ENCODE measurements around the gene CDKN2AIPNL.

Gene CDKN2AIPNL

DNA sequence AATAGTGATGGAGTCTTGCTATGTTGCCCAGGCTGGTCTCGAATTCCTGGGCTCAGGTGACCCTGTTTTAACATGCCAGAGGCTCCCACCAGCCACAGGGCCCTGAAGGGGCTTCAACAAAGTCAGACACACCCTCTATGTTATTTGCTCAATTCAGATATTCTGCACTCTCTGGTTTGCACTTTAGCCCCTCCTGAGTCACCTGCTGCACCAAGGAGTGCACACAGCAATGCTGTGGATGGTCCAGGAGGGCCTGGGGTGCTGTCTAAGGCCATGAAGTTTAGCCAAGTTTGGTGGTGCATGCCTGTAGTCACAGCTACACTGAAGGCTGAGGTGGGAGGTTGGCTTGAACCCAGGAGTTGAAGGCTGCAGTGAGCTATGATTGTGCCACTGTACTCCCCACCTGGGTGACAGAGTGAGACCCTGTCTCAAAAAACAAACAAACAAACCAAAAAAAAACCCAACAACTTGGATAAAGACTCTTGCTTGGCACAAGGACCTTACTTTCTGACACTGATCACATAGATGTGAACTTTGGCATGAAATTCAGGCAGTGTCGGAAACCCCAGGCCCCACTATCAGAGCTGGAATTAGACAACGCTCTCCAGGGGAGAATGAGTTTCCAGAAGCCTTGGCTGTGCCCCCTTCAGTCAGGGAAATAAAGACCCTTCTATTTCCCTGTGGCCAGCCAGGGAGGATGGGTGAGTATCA, 39.7 kb upstream of the CDKN2AIPNL start:
- Histone ChIP-seq H3K27ac (ENCODE audit: low read depth, low read length) (no peak overlapping the region), H3K9ac (ENCODE audit: low read length) (no peak overlapping the region), H3K9me3 (ENCODE audit: control insufficient read depth, insufficient read depth, low read depth, low read length) (no peaks in the 10 kb centered on the region), H3K27me3 (ENCODE audit: control insufficient read depth, insufficient read depth, low read length) (no peaks in the 10 kb centered on the region), H3K4me1 (ENCODE audit: control insufficient read depth, insufficient read depth, low read length) (peaks cover 17% of the 10 kb centered on the region), H3K36me3 (ENCODE audit: control insufficient read depth, insufficient read depth, low read length) (no peaks in the 10 kb centered on the region), H3K4me3 (ENCODE audit: low read depth, low read length) (no peak overlapping the region)

DNA sequence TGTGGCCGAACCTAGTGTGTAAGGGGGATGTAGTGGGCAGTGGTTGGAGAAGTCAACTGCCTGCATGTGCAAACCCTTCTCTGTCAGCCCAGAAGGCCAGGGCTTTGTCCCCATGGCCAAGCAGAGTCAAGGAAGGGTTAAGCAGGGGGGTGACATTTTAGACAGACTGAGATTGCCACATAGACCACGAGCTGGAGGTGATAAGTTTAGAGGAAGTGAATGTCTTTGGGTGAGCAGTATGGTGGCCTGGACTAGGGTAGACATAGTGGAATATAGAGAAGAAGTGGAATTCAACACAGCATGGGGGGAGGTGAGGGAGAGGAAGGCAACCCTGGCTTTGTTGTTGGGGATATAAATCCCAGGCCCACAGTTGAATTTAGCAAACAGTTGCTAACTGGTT, 38.7 kb upstream of the CDKN2AIPNL start:
- Histone ChIP-seq H3K27me3 (ENCODE audit: control insufficient read depth, insufficient read depth, low read length) (no peaks in the 10 kb centered on the region), H3K9me3 (ENCODE audit: control insufficient read depth, insufficient read depth, low read depth, low read length) (no peaks in the 10 kb centered on the region), H3K9ac (ENCODE audit: low read length) (no peak overlapping the region), H3K4me3 (ENCODE audit: low read depth, low read length) (no peak overlapping the region), H3K4me1 (ENCODE audit: control insufficient read depth, insufficient read depth, low read length) (peaks cover 18% of the 10 kb centered on the region), H3K27ac (ENCODE audit: low read depth, low read length) (no peak overlapping the region), H3K36me3 (ENCODE audit: control insufficient read depth, insufficient read depth, low read length) (no peaks in the 10 kb centered on the region)

DNA sequence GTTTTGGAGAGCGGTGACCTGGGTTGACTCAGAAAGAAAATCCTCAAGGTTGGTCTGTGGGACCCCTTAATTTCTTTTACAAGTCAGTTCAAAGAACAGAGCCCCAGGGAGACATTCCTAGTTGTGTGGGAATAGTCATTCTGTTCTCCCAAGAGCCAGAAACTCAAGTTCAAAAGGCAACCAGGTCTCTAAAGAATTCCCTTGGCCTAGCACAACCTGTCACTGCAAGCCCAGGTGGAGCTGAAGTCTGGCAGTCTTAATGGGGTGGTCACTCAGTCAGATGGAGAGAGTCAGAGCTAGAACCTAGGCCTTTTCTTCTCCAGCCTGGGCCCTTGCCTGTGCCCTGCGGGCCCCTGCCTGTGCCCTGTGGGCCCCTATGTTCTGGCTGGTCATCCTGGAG, 37.5 kb upstream of the CDKN2AIPNL start:
- H3K27ac ChIP-seq (ENCODE audit: low read depth, low read length), result no peak overlapping the region
- H3K27me3 ChIP-seq (ENCODE audit: control insufficient read depth, insufficient read depth, low read length), result no peaks in the 10 kb centered on the region
- H3K9me3 ChIP-seq (ENCODE audit: control insufficient read depth, insufficient read depth, low read depth, low read length), result no peaks in the 10 kb centered on the region
- no peak overlapping the region for H3K9ac ChIP-seq (ENCODE audit: low read length)
- H3K36me3 ChIP-seq (ENCODE audit: control insufficient read depth, insufficient read depth, low read length), result no peaks in the 10 kb centered on the region
- H3K4me3 ChIP-seq (ENCODE audit: low read depth, low read length), result no peak overlapping the region
- peaks cover 18% of the 10 kb centered on the region for H3K4me1 ChIP-seq (ENCODE audit: control insufficient read depth, insufficient read depth, low read length)

DNA sequence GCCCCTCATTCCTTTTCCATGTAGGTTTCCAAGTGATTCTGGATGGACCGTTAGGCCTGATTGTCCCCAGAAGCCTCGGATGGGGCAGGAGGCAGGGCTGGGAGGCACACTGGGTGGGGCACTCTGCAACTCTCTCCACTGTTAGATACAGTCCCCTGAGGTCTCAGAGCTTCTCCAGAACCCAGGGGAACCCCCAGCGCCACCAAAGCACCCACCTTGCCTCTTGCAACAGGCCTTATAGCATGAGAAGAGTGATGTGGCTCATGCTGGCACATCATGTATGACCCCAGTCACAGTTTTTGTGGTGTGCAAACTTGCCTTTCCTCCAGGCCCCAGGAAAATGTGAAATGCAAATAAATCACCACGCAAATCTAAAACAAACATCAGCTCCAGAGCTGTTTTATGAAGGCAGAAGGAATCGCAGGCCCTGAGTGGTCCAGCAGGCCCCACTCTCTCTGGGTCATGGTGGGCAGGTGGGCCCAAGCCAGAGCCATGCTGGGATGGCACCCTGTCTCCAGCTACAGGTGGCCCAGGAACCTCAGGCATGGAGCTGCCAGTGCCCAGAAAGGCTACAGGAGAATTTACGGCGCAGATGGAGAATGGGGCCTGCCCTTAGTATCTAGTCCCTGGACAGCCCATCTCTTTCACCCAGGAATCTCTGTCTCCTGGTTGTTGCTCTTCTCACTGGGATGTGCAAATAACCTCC, 36.3 kb upstream of the CDKN2AIPNL start:
- Histone ChIP-seq H3K4me3 (ENCODE audit: low read depth, low read length) (no peak overlapping the region), H3K27ac (ENCODE audit: low read depth, low read length) (no peak overlapping the region), H3K4me1 (ENCODE audit: control insufficient read depth, insufficient read depth, low read length) (peaks cover 18% of the 10 kb centered on the region), H3K27me3 (ENCODE audit: control insufficient read depth, insufficient read depth, low read length) (no peaks in the 10 kb centered on the region), H3K9me3 (ENCODE audit: control insufficient read depth, insufficient read depth, low read depth, low read length) (no peaks in the 10 kb centered on the region), H3K9ac (ENCODE audit: low read length) (no peak overlapping the region), H3K36me3 (ENCODE audit: control insufficient read depth, insufficient read depth, low read length) (no peaks in the 10 kb centered on the region)

DNA sequence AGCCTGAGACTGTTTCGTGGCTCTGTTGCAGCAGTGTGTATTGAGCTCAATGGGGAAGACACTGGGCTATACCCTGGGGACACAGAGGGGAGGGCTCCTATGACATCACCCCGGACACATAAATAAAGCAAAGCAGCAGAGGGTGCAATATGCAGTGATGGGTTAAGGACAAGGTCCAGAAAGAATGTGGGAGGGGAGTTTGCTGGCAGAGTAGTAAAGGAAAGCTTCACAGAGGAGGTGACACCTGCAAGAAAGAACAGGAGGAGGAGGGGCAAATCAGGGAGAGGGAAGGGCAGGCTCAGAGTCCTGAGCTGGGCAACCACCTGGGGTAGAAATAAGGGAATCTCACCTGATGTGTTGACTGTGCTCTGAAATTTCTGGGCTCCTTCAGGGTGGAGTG, 35.3 kb upstream of the CDKN2AIPNL start:
- H3K4me1 ChIP-seq (ENCODE audit: control insufficient read depth, insufficient read depth, low read length), result peaks cover 16% of the 10 kb centered on the region
- no peak overlapping the region for H3K9ac ChIP-seq (ENCODE audit: low read length)
- H3K27me3 ChIP-seq (ENCODE audit: control insufficient read depth, insufficient read depth, low read length), result no peaks in the 10 kb centered on the region
- H3K36me3 ChIP-seq (ENCODE audit: control insufficient read depth, insufficient read depth, low read length), result no peaks in the 10 kb centered on the region
- no peak overlapping the region for H3K27ac ChIP-seq (ENCODE audit: low read depth, low read length)
- H3K9me3 ChIP-seq (ENCODE audit: control insufficient read depth, insufficient read depth, low read depth, low read length), result no peaks in the 10 kb centered on the region
- no peak overlapping the region for H3K4me3 ChIP-seq (ENCODE audit: low read depth, low read length)

DNA sequence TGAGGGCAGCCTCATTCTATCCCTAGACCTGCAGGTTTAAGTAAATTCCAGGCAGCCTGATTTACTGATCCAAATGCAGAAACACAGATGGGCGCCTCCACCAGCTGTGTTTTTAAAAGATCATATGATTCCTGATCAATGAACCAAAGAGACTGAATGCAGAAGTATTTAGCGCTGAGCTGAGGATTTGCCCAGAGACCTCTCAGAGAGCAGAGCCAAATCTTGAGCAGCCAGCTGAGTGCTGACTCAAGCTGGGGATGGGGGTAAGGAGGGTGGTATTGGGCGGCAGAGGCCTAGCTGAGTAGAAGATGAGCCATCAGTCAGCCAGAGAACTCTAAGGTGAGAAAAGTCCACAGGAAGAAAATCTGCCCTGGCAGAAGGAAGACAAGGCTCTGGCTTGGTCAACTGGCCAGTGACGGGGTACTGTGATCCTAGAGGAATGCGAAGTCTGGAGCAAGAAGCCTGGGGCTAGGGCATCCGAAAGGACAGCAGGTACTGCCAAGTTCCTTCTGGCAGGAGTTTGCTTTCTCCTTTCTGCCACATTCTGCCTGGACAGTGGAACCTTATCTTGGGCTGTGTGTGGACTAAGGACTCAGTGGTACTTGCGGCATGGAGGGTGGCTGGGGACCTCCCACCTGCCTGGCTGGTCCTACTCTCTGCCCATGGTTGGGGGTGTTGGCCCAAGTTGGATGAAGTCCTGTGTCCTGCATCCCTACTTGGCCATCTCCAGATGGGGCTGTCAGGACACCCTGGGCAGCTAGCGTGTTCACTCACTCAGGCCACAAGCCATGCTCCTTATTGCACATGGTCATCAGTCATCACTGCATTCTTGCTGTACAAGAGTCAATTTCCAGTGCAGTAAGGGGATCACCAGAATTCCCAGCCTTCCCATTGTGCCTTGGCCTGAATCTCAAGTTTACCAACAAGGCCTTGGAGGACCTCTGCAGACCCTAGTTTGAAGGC, 34.5 kb upstream of the CDKN2AIPNL start:
- H3K36me3 ChIP-seq (ENCODE audit: control insufficient read depth, insufficient read depth, low read length), result no peaks in the 10 kb centered on the region
- peaks cover 14% of the 10 kb centered on the region for H3K4me1 ChIP-seq (ENCODE audit: control insufficient read depth, insufficient read depth, low read length)
- H3K27ac ChIP-seq (ENCODE audit: low read depth, low read length), result no peak overlapping the region
- H3K4me3 ChIP-seq (ENCODE audit: low read depth, low read length), result no peak overlapping the region
- no peaks in the 10 kb centered on the region for H3K9me3 ChIP-seq (ENCODE audit: control insufficient read depth, insufficient read depth, low read depth, low read length)
- no peak overlapping the region for H3K9ac ChIP-seq (ENCODE audit: low read length)
- no peaks in the 10 kb centered on the region for H3K27me3 ChIP-seq (ENCODE audit: control insufficient read depth, insufficient read depth, low read length)

DNA sequence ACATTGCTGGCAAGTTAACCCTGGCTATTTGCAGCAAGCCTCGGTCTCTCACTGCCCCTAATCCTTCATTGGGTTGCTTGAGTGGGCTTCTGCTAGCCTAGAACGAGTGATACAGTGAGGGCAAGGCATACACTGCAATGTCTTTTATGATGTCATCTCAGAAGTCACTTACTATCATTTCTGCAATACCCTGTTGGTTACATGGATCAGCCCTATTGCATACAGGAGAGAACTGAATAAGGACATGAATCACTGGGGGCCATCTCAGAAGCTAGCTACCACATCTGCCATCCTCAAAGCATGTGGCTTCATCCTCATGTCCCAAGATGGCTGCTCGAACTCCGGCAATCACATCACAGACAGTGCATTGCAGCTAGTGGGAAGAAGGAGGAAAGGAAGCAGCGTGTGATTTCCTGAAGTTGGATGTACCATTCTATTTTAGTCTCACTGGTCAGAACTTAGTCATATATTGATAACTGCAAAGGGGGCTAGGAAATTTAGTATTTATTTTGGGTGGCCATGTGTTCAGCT, 33.3 kb upstream of the CDKN2AIPNL start:
- Histone ChIP-seq H3K27me3 (ENCODE audit: control insufficient read depth, insufficient read depth, low read length) (no peaks in the 10 kb centered on the region), H3K4me1 (ENCODE audit: control insufficient read depth, insufficient read depth, low read length) (peaks cover 20% of the 10 kb centered on the region), H3K36me3 (ENCODE audit: control insufficient read depth, insufficient read depth, low read length) (no peaks in the 10 kb centered on the region), H3K27ac (ENCODE audit: low read depth, low read length) (no peak overlapping the region), H3K9me3 (ENCODE audit: control insufficient read depth, insufficient read depth, low read depth, low read length) (no peaks in the 10 kb centered on the region), H3K9ac (ENCODE audit: low read length) (no peak overlapping the region), H3K4me3 (ENCODE audit: low read depth, low read length) (no peak overlapping the region)

DNA sequence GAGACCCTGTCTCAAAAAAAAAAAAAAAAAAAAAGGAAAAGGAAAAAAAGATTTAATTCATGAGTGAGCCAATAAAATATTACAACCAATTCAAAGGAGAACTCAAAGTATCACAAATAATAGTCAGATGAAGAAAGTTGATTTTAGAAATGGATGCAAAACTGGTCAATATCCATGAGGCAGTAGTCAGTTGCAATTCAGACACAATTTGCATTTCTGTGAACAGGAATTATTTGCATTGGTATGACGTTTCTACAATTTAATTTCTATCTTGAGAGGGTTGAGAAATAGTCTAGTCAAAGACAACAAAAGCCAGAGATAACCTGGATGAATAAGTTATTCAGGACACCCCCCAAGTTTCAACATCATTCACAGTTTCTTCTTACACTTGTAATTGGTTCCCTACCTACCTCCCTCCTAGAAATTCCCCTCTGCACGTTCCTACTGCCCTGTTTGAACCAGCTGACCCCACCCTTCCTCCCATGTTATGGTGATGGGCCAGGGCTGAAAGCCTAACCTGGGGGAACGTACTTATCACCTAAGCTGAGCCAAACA, 28.6 kb upstream of the CDKN2AIPNL start:
- H3K27ac ChIP-seq (ENCODE audit: low read depth, low read length), result no peak overlapping the region
- H3K36me3 ChIP-seq (ENCODE audit: control insufficient read depth, insufficient read depth, low read length), result 0 out of 2 replicates have a peak, but pooled peaks cover 7% of the 10 kb centered on the region
- H3K9me3 ChIP-seq (ENCODE audit: control insufficient read depth, insufficient read depth, low read depth, low read length), result no peaks in the 10 kb centered on the region
- no peaks in the 10 kb centered on the region for H3K27me3 ChIP-seq (ENCODE audit: control insufficient read depth, insufficient read depth, low read length)
- H3K9ac ChIP-seq (ENCODE audit: low read length), result no peak overlapping the region
- H3K4me3 ChIP-seq (ENCODE audit: low read depth, low read length), result no peak overlapping the region
- peaks cover 25% of the 10 kb centered on the region for H3K4me1 ChIP-seq (ENCODE audit: control insufficient read depth, insufficient read depth, low read length)

DNA sequence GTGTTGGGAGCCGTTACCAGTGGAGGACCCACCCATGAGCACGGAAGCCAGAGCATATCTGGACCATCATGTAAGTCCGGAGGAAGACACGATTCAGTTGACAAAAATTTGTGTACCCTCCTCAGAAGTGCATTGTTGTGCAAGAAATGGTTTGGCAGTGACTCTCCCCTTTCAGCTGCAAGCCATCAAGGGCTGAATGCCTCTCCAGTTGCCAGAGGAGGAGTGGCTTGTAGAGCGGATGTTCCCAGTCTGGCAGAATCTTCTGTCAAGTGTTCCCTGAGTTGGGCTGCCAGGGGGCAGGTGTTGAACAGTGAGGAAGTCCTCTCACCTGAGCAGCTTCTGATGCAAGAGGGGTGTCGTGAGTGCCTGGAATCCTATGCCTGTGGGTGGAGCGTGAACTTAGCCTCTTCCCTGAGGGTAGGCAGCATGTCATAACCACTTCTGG, 27.6 kb upstream of the CDKN2AIPNL start:
- no peak overlapping the region for H3K27ac ChIP-seq (ENCODE audit: low read depth, low read length)
- peaks cover 25% of the 10 kb centered on the region for H3K4me1 ChIP-seq (ENCODE audit: control insufficient read depth, insufficient read depth, low read length)
- H3K9ac ChIP-seq (ENCODE audit: low read length), result no peak overlapping the region
- H3K9me3 ChIP-seq (ENCODE audit: control insufficient read depth, insufficient read depth, low read depth, low read length), result no peaks in the 10 kb centered on the region
- no peaks in the 10 kb centered on the region for H3K27me3 ChIP-seq (ENCODE audit: control insufficient read depth, insufficient read depth, low read length)
- H3K36me3 ChIP-seq (ENCODE audit: control insufficient read depth, insufficient read depth, low read length), result 0 out of 2 replicates have a peak, but pooled peaks cover 7% of the 10 kb centered on the region
- no peak overlapping the region for H3K4me3 ChIP-seq (ENCODE audit: low read depth, low read length)

DNA sequence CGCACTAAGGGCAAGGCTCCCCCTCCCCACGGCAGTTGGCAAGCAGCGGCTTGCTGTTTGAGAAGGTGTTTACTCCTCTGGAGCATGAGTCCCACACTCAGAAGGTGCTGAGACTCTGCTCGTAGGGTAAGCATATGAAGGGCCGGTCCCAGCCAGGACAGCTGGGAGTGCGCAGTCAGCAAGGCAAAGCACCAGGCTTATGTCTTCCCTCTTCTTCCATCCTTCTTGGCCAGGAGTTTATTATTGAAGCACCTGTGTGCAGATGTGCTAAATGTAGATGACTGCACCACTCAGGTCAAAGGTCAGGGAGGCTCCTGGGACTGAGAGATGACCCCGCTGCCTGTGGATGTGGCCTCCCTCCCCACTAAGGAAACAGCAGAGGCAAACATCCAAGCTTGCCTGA, 27.0 kb upstream of the CDKN2AIPNL start:
- H3K9me3 ChIP-seq (ENCODE audit: control insufficient read depth, insufficient read depth, low read depth, low read length), result no peaks in the 10 kb centered on the region
- H3K27me3 ChIP-seq (ENCODE audit: control insufficient read depth, insufficient read depth, low read length), result no peaks in the 10 kb centered on the region
- H3K36me3 ChIP-seq (ENCODE audit: control insufficient read depth, insufficient read depth, low read length), result 0 out of 2 replicates have a peak, but pooled peaks cover 7% of the 10 kb centered on the region
- H3K27ac ChIP-seq (ENCODE audit: low read depth, low read length), result no peak overlapping the region
- H3K9ac ChIP-seq (ENCODE audit: low read length), result no peak overlapping the region
- peaks cover 25% of the 10 kb centered on the region for H3K4me1 ChIP-seq (ENCODE audit: control insufficient read depth, insufficient read depth, low read length)
- no peak overlapping the region for H3K4me3 ChIP-seq (ENCODE audit: low read depth, low read length)

Measured in HUES6 (cell line).